ENCODE results near the gene DVL2. TPM values are rescaled to one million over a fixed set of nuclear protein-coding genes. Genes with fewer than 3 reads are reported as not detected.
A peak's percentile ranks its signal among the peaks of the same experiment; 100 is the strongest.

DVL2 gene
- total RNA-seq, 4 donors from 2014 or later: 21.4 to 58.0 (median 37.3) TPM

- Histone ChIP-seq H3K9me3 (no peaks in the 10 kb centered on the region), H3K4me3 (peak within 1 kb of the TSS; percentile 31 to 73 (median 58)), H3K27me3 (peaks cover 0 to 31% (median 0%) of the 10 kb centered on the region in 4 donors), H3K36me3 (peaks cover 0 to 27% (median 0%) of the 10 kb centered on the region in 3 donors), H3K4me1 (peaks cover 23 to 55% (median 27%) of the 10 kb centered on the region in 3 donors), H3K27ac (peak within 1 kb of the TSS; percentile 70 to 92 (median 90))
- intact Hi-C loops (cut with DNase I): no loop called here
- DNase-seq: no peak
- TF ChIP-seq, protein P1, sequence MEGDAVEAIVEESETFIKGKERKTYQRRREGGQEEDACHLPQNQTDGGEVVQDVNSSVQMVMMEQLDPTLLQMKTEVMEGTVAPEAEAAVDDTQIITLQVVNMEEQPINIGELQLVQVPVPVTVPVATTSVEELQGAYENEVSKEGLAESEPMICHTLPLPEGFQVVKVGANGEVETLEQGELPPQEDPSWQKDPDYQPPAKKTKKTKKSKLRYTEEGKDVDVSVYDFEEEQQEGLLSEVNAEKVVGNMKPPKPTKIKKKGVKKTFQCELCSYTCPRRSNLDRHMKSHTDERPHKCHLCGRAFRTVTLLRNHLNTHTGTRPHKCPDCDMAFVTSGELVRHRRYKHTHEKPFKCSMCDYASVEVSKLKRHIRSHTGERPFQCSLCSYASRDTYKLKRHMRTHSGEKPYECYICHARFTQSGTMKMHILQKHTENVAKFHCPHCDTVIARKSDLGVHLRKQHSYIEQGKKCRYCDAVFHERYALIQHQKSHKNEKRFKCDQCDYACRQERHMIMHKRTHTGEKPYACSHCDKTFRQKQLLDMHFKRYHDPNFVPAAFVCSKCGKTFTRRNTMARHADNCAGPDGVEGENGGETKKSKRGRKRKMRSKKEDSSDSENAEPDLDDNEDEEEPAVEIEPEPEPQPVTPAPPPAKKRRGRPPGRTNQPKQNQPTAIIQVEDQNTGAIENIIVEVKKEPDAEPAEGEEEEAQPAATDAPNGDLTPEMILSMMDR (IDR thresholded peaks at IDR 0.05): peak in 1 of 6 experiments; percentile 23
- TF ChIP-seq POLR2A (IDR thresholded peaks at IDR 0.05): peak in 2 of 4 donors; percentile 46 to 62
- WGBS, 2 donors: 1 to 3% methylated on average over 6 to 44 of the region's 71 CpGs
Observed at GRCh38 chr17:7281074-7281952, 47.0 kb upstream of the DVL2 start, which contains the start of gene SLC2A4. SLC2A4 (plus strand) TSS chr17:7281718; CDS start chr17:7281935, 217 bp downstream.

DNA sequence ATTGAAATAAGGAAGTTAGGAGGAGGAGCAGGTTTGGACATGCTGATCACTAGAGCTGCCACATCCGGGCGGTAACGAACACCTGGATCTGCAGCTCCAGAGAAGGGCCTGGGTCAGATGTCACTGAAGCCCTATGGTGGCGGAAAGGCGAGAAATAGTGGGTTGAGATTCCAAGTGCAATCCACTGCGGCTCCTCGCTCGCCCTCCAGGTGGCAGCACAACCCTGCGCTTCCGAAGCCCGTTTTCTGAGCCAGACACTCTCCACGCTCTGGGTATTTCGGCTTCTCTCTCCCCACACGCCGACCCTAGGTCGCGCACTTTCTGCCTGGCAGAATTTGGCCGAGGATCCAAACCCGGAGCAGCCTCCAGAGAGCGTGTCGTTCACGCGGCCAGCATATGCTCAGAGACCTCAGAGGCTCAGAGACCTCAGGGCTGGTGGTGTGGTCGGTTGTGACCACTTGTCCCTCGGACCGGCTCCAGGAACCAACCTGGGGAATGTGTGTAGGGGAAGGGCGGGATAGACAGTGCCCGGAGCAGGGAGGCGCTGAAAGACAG lies 46.3 kb upstream of the DVL2 start:
- Histone ChIP-seq H3K27ac (peak overlapping the region; percentile 70 to 92 (median 90)), H3K4me3 (peak overlapping the region; percentile 31 to 73 (median 58)), H3K27me3 (peaks cover 0 to 31% (median 0%) of the 10 kb centered on the region in 4 donors), H3K4me1 (peaks cover 23 to 52% (median 27%) of the 10 kb centered on the region in 3 donors), H3K36me3 (peaks cover 0 to 20% (median 0%) of the 10 kb centered on the region in 3 donors), H3K9me3 (no peaks in the 10 kb centered on the region)
- 0 to 1% methylated on average over 8 to 15 of the region's 29 CpGs for WGBS, 2 donors
- TF ChIP-seq, protein P1 (IDR thresholded peaks at IDR 0.05): peak; percentile 92 to 98 (median 96)
- TF ChIP-seq POLR2A (IDR thresholded peaks at IDR 0.05): no peak
- intact Hi-C loops (cut with DNase I): no loop called here
- no peak for DNase-seq

- Histone ChIP-seq H3K27ac (peak overlapping the region in 2 of 4 donors; percentile 88 to 92), H3K27me3 (peaks cover 0 to 26% (median 0%) of the 10 kb centered on the region in 4 donors), H3K4me1 (peaks cover 23 to 49% (median 27%) of the 10 kb centered on the region in 3 donors), H3K36me3 (peaks cover 0 to 9% (median 0%) of the 10 kb centered on the region in 3 donors), H3K4me3 (no peak overlapping the region), H3K9me3 (no peaks in the 10 kb centered on the region)
- TF ChIP-seq, protein P1 (IDR thresholded peaks at IDR 0.05): no peak
- no peak for TF ChIP-seq POLR2A (IDR thresholded peaks at IDR 0.05)
- intact Hi-C loops (cut with DNase I): no loop called here
- DNase-seq: no peak
- WGBS, 2 donors: 70 to 78% methylated on average over 8 of the region's 8 CpGs
Observed at GRCh38 chr17:7279448-7279847, 45.1 kb upstream of the DVL2 start.

- H3K27ac ChIP-seq: no peak overlapping the region
- H3K4me1 ChIP-seq: peaks cover 8 to 35% (median 12%) of the 10 kb centered on the region in 3 donors
- intact Hi-C loops (cut with DNase I): no loop called here
- no peak overlapping the region for H3K4me3 ChIP-seq
- H3K9me3 ChIP-seq: no peaks in the 10 kb centered on the region
- no peak for TF ChIP-seq POLR2A (IDR thresholded peaks at IDR 0.05)
- TF ChIP-seq, protein P1 (IDR thresholded peaks at IDR 0.05): no peak
- H3K36me3 ChIP-seq: no peaks in the 10 kb centered on the region
- peaks cover 0 to 61% (median 4%) of the 10 kb centered on the region in 4 donors for H3K27me3 ChIP-seq
- no peak for DNase-seq
- WGBS, 2 donors: 20 to 53% methylated on average over 1 of the region's 1 CpG
Observed at GRCh38 chr17:7266784-7267183, 32.5 kb upstream of the DVL2 start.

DNA sequence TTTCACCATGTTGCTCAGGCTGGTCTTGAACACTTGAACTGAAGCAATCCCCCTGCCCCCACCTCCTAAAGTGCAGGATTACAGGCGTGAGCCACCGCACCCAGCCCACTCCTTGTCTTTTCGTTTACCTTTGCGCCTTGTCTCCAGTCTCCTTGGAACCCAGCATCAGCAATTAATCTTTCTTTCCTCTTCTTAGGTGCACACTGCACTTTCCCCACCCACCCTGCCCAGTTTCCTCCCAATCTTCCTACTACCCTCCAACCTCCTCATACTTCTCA lies 29.4 kb upstream of the DVL2 start:
- peaks cover 0 to 60% (median 4%) of the 10 kb centered on the region in 4 donors for H3K27me3 ChIP-seq
- H3K9me3 ChIP-seq: no peaks in the 10 kb centered on the region
- H3K27ac ChIP-seq: peak overlapping the region; percentile 84 to 99 (median 95)
- peaks cover 0 to 20% (median 4%) of the 10 kb centered on the region in 3 donors for H3K36me3 ChIP-seq
- TF ChIP-seq, protein P1 (IDR thresholded peaks at IDR 0.05): no peak
- TF ChIP-seq POLR2A (IDR thresholded peaks at IDR 0.05): no peak
- peaks cover 19 to 65% (median 23%) of the 10 kb centered on the region in 3 donors for H3K4me1 ChIP-seq
- WGBS, 2 donors: 30 to 46% methylated on average over 4 of the region's 4 CpGs
- intact Hi-C loops (cut with DNase I): no loop called here
- H3K4me3 ChIP-seq: peak overlapping the region in 3 of 4 donors; percentile 58 to 84 (median 74)
- no peak for DNase-seq

All from esophagus squamous epithelium (tissue), 5 donors.